Measurements from ENCODE around the gene PRDM5. TPM values are rescaled to one million over a fixed set of nuclear protein-coding genes. Genes with fewer than 3 reads are reported as not detected.
"Not testable (repeated sequence)": the region's sequence is repeated elsewhere in the genome, so short reads cannot be mapped to it uniquely, and the experiment has no call there.

The PRDM5 gene
- total RNA-seq, 2 donors from 2014 or later = 9.2 to 9.3 TPM

DNA sequence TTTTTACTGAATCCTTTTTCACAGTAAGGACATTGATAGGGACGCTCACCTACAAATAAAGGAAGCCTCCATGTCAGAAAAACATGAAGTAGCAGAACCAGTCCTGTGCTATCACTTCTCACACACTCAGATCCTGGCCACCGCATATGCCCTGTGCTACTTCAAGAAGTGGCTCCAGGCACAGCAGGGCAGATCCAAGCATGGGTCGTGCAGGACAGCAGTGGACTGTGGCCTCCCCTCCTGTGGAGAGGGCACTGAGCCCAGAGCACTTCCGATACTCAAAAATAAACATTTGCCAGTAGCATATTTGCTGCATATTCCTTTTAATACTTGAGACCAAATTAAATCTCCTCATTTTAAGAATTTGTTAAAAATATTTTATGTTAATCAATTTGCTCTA lies 167.9 kb downstream of the PRDM5 start:
- no peaks in the 10 kb centered on the region for H3K4me1 ChIP-seq
- no peaks in the 10 kb centered on the region for H3K9me3 ChIP-seq
- H3K27me3 ChIP-seq = no peaks in the 10 kb centered on the region
- no peak overlapping the region for H3K9ac ChIP-seq (ENCODE audit: low read depth in 2 of 2, low read length in 2 of 2)
- intact Hi-C loops (cut with DNase I) = no loop called here
- no peak overlapping the region for H3K4me3 ChIP-seq
- DNase-seq = no peak
- TF ChIP-seq CTCF (IDR thresholded peaks at IDR 0.05) = no peak
- no peak overlapping the region for H3K27ac ChIP-seq
- no peaks in the 10 kb centered on the region for H3K36me3 ChIP-seq

GRCh38 chr4:120753854-120754253 lies 168.7 kb downstream of the PRDM5 start:
- Histone ChIP-seq H3K4me1 (no peaks in the 10 kb centered on the region), H3K4me3 (no peak overlapping the region), H3K9me3 (no peaks in the 10 kb centered on the region), H3K27me3 (no peaks in the 10 kb centered on the region), H3K36me3 (no peaks in the 10 kb centered on the region), H3K27ac (no peak overlapping the region), H3K9ac (ENCODE audit: low read depth in 2 of 2, low read length in 2 of 2) (no peak overlapping the region)
- no peak for TF ChIP-seq CTCF (IDR thresholded peaks at IDR 0.05)
- intact Hi-C loops (cut with DNase I) = no loop called here
- DNase-seq = no peak

GRCh38 chr4:120750152-120750525 lies 172.4 kb downstream of the PRDM5 start:
- Histone ChIP-seq H3K9ac (ENCODE audit: low read depth in 2 of 2, low read length in 2 of 2) (no peak overlapping the region), H3K9me3 (no peaks in the 10 kb centered on the region), H3K4me3 (no peak overlapping the region), H3K4me1 (no peaks in the 10 kb centered on the region), H3K27me3 (no peaks in the 10 kb centered on the region), H3K27ac (no peak overlapping the region), H3K36me3 (no peaks in the 10 kb centered on the region)
- intact Hi-C loops (cut with DNase I) = no loop called here
- DNase-seq = no peak
- no peak for TF ChIP-seq CTCF (IDR thresholded peaks at IDR 0.05)

- Histone ChIP-seq H3K9me3 (no peaks in the 10 kb centered on the region), H3K4me1 (no peaks in the 10 kb centered on the region), H3K27ac (no peak overlapping the region), H3K27me3 (no peaks in the 10 kb centered on the region), H3K36me3 (no peaks in the 10 kb centered on the region), H3K9ac (ENCODE audit: low read depth in 2 of 2, low read length in 2 of 2) (no peak overlapping the region), H3K4me3 (no peak overlapping the region)
- intact Hi-C loops (cut with DNase I) = no loop called here
- no peak for DNase-seq
- TF ChIP-seq CTCF (IDR thresholded peaks at IDR 0.05) = no peak
These were observed 172.9 kb downstream of the PRDM5 start for GRCh38 chr4:120749445-120750151.

DNA sequence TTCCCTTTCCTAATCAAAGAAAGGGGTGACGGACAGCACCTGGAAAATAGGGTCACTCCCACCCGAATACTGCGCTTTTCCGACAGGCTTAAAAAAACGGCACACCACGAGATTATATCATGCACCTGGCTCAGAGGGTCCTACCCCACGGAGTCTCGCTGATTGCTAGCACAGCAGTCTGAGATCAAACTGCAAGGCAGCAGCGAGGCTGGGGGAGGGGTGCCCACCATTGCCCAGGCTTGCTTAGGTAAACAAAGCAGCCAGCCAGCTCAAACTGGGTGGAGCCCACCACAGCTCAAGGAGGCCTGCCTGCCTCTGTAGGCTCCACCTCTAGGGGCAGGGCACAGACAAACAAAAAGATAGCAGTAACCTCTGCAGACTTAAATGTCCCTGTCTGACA lies 180.9 kb downstream of the PRDM5 start:
- H3K4me3 ChIP-seq; H3K27me3 ChIP-seq; H3K27ac ChIP-seq; DNase-seq; H3K9me3 ChIP-seq; H3K9ac ChIP-seq (ENCODE audit: low read depth in 2 of 2, low read length in 2 of 2); H3K4me1 ChIP-seq; H3K36me3 ChIP-seq; intact Hi-C loops (cut with DNase I): not testable (repeated sequence)

GRCh38 chr4:120736312-120736711 lies 186.2 kb downstream of the PRDM5 start:
- no peak for TF ChIP-seq CTCF (IDR thresholded peaks at IDR 0.05)
- Histone ChIP-seq H3K4me3 (no peak overlapping the region), H3K9ac (ENCODE audit: low read depth in 2 of 2, low read length in 2 of 2) (no peak overlapping the region), H3K36me3 (no peaks in the 10 kb centered on the region), H3K27me3 (no peaks in the 10 kb centered on the region), H3K4me1 (no peaks in the 10 kb centered on the region), H3K9me3 (no peaks in the 10 kb centered on the region), H3K27ac (no peak overlapping the region)
- intact Hi-C loops (cut with DNase I) = no loop called here
- no peak for DNase-seq
